ENCODE measurements around the gene NLRP1. TPM values are rescaled to one million over a fixed set of nuclear protein-coding genes. Genes with fewer than 3 reads are reported as not detected.

The NLRP1 gene
- total RNA-seq, 1 donor from 2014 or later: 55.4 TPM

GRCh38 chr17:5600041-5600440 is 15.7 kb upstream of the NLRP1 start:
- H3K4me1 Mint-ChIP-seq: no peaks in the 10 kb centered on the region
- no peak for DNase-seq (ENCODE audit: low read depth, low spot score)
- no peak overlapping the region for H3K27ac Mint-ChIP-seq (ENCODE audit: unreplicated experiment)
- no peaks in the 10 kb centered on the region for H3K9me3 Mint-ChIP-seq
- TF ChIP-seq CTCF (conservative IDR thresholded peaks at IDR 0.05): no peak
- peaks cover 50% of the 10 kb centered on the region for H3K27me3 Mint-ChIP-seq (ENCODE audit: low read depth)
- no peak overlapping the region for H3K4me3 Mint-ChIP-seq
- H3K36me3 Mint-ChIP-seq (ENCODE audit: low read depth): no peaks in the 10 kb centered on the region

GRCh38 chr17:5598457-5598856 is 14.1 kb upstream of the NLRP1 start:
- Mint-ChIP-seq H3K27me3 (ENCODE audit: low read depth) (peaks cover 47% of the 10 kb centered on the region), H3K27ac (ENCODE audit: unreplicated experiment) (no peak overlapping the region), H3K4me3 (no peak overlapping the region), H3K9me3 (no peaks in the 10 kb centered on the region), H3K4me1 (no peaks in the 10 kb centered on the region), H3K36me3 (ENCODE audit: low read depth) (no peaks in the 10 kb centered on the region)
- DNase-seq (ENCODE audit: low read depth, low spot score): no peak
- no peak for TF ChIP-seq CTCF (conservative IDR thresholded peaks at IDR 0.05)

GRCh38 chr17:5596421-5596820 is 12.1 kb upstream of the NLRP1 start:
- H3K27me3 Mint-ChIP-seq (ENCODE audit: low read depth): peaks cover 38% of the 10 kb centered on the region
- H3K4me3 Mint-ChIP-seq: no peak overlapping the region
- DNase-seq (ENCODE audit: low read depth, low spot score): no peak
- peak overlapping the region; percentile 28 for H3K27ac Mint-ChIP-seq (ENCODE audit: unreplicated experiment)
- no peaks in the 10 kb centered on the region for H3K4me1 Mint-ChIP-seq
- H3K36me3 Mint-ChIP-seq (ENCODE audit: low read depth): no peaks in the 10 kb centered on the region
- TF ChIP-seq CTCF (conservative IDR thresholded peaks at IDR 0.05): no peak
- H3K9me3 Mint-ChIP-seq: no peaks in the 10 kb centered on the region

- no peaks in the 10 kb centered on the region for H3K9me3 Mint-ChIP-seq
- H3K4me1 Mint-ChIP-seq: no peaks in the 10 kb centered on the region
- H3K27ac Mint-ChIP-seq (ENCODE audit: unreplicated experiment): no peak overlapping the region
- H3K36me3 Mint-ChIP-seq (ENCODE audit: low read depth): no peaks in the 10 kb centered on the region
- DNase-seq (ENCODE audit: low read depth, low spot score): no peak
- no peak for TF ChIP-seq CTCF (conservative IDR thresholded peaks at IDR 0.05)
- peaks cover 32% of the 10 kb centered on the region for H3K27me3 Mint-ChIP-seq (ENCODE audit: low read depth)
- no peak overlapping the region for H3K4me3 Mint-ChIP-seq
These were observed 11.5 kb upstream of the NLRP1 start for GRCh38 chr17:5595831-5596230.

- Mint-ChIP-seq H3K36me3 (ENCODE audit: low read depth) (no peaks in the 10 kb centered on the region), H3K27ac (ENCODE audit: unreplicated experiment) (no peak overlapping the region), H3K27me3 (ENCODE audit: low read depth) (peaks cover 12% of the 10 kb centered on the region), H3K9me3 (no peaks in the 10 kb centered on the region), H3K4me3 (no peak overlapping the region), H3K4me1 (peaks cover under 1% of the 10 kb centered on the region)
- DNase-seq (ENCODE audit: low read depth, low spot score): no peak
- peak; percentile 75 for TF ChIP-seq CTCF (conservative IDR thresholded peaks at IDR 0.05)
These were observed 8.1 kb upstream of the NLRP1 start for GRCh38 chr17:5592382-5592781.

GRCh38 chr17:5591966-5592365 is 7.7 kb upstream of the NLRP1 start:
- Mint-ChIP-seq H3K27me3 (ENCODE audit: low read depth) (peaks cover 11% of the 10 kb centered on the region), H3K4me1 (peaks cover 3% of the 10 kb centered on the region), H3K4me3 (no peak overlapping the region), H3K27ac (ENCODE audit: unreplicated experiment) (no peak overlapping the region), H3K9me3 (no peaks in the 10 kb centered on the region), H3K36me3 (ENCODE audit: low read depth) (no peaks in the 10 kb centered on the region)
- DNase-seq (ENCODE audit: low read depth, low spot score): no peak
- no peak for TF ChIP-seq CTCF (conservative IDR thresholded peaks at IDR 0.05)
